NT2/D1 (cell line): ENCODE results near the gene HNRNPH1.
"Not testable (repeated sequence)": the region's sequence is repeated elsewhere in the genome, so short reads cannot be mapped to it uniquely, and the experiment has no call there.

Source experiments
- DNase-seq: peaks from one replicate; pipeline ENCODE4 v3.0.0-alpha.2; 2011; ENCODE audit warnings: low read depth, low spot score
- H3K27me3 ChIP-seq: 2 replicates; pipeline ENCODE4 v1.6.0; 2011; ENCODE audit warnings: mild to moderate bottlenecking; ENCODE audit not compliant: insufficient read length, insufficient read depth
- H3K36me3 ChIP-seq: 2 replicates; pipeline ENCODE4 v1.6.1; 2011; ENCODE audit warnings: mild to moderate bottlenecking, low read length, mixed read lengths; ENCODE audit not compliant: insufficient read depth, insufficient read length
- H3K4me1 ChIP-seq: 2 replicates; pipeline ENCODE4 v1.5.1; 2011; ENCODE audit not compliant: insufficient read depth, insufficient read length
- H3K4me3 ChIP-seq: 2 replicates; pipeline ENCODE4 v1.5.1; 2011; ENCODE audit warnings: low read depth; ENCODE audit not compliant: insufficient read length
- H3K9ac ChIP-seq: 2 replicates; pipeline ENCODE4 v1.6.0; 2011; ENCODE audit warnings: low read depth; ENCODE audit not compliant: insufficient read length
- H3K9me3 ChIP-seq: 2 replicates; pipeline ENCODE4 v1.5.1; 2011; ENCODE audit warnings: mild to moderate bottlenecking, low read length; ENCODE audit not compliant: insufficient read depth
- SUZ12 ChIP-seq: IDR thresholded peaks from 2 replicates; pipeline ENCODE4 v1.6.1; 2011; ENCODE audit not compliant: insufficient read length, insufficient read depth; ENCODE audit errors: extremely low read depth
- YY1 ChIP-seq: IDR thresholded peaks from 2 replicates; pipeline ENCODE4 v1.6.1; 2011; ENCODE audit not compliant: insufficient read length, insufficient read depth
- ZNF274 ChIP-seq: IDR thresholded peaks from 2 replicates; pipeline ENCODE4 v1.6.1; 2011; ENCODE audit warnings: mild to moderate bottlenecking, low read depth, low read length

Gene HNRNPH1, protein sequence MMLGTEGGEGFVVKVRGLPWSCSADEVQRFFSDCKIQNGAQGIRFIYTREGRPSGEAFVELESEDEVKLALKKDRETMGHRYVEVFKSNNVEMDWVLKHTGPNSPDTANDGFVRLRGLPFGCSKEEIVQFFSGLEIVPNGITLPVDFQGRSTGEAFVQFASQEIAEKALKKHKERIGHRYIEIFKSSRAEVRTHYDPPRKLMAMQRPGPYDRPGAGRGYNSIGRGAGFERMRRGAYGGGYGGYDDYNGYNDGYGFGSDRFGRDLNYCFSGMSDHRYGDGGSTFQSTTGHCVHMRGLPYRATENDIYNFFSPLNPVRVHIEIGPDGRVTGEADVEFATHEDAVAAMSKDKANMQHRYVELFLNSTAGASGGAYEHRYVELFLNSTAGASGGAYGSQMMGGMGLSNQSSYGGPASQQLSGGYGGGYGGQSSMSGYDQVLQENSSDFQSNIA

DNA sequence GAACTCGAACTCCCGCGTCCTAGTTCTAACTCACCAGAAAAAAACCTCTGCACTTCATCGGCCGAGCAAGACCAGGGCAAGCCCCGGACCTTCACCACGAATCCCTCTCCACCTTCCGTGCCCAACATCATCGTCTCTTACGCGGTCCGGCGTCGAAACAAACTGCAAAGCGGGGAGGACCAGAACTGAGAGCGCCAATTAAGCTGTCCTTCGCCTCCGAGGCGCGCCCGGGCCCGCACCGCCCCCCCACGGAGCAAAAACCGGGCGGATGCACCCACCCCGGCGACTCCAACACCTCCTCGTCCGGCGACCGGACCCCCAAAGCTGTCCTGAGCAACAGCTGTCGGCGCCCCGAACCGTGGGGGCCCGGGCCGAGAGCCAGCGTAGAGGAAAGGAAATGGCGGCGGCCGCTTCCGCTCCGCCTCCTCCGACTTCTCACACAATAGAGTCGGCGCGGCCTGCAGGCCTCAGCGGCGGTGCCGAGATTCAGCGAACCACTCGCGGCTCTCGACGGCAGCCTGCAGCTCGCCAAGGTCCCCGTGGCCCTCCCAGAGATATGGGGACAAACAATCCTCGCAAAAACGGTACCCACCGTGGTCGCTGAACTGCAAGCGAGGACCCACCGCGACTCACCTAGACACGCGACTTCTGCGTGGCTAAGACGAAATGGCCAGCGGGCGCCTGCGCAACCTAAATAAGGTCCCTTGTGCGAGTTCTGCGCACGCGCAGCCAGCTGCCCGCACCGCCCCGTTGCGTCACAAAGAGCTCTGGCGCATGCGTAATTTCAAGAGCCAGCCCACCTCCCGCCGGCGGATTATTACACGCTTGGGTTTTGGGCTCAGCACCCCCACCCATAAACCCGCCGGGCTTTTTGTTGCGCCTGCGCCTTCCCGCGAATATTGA lies at the start of gene HNRNPH1:
Gene HNRNPH1 (minus strand): TSS at position 669 of the 903 bp plus-strand sequence. CDS start 538 bp downstream, at position 131.
- no peak for TF ChIP-seq YY1
- TF ChIP-seq ZNF274 = no peak
- TF ChIP-seq SUZ12 = no peak
- peaks cover 5% of the 10 kb centered on the region for H3K4me1 ChIP-seq
- peak within 1 kb of the TSS; percentile 82 for H3K4me3 ChIP-seq

DNA sequence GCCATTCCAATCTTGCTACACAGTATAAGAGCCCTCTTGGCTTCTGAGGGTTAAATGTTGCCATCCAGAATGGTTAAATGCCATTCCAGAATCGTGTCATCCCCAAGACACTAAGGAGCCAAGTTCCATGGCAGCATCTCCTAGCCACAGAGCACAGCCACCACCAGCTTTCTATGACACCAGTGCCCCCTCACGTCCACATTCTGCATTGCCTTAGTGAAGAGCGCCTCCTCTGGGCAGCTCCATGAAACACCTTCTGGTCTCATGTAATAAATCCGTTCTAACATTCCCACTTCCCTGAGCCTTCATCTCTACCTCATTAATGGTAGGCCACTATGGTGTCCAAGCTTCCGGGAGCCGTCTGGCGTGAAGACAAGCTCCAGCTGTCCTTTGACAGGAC lies 44.9 kb upstream of the HNRNPH1 start:
- TF ChIP-seq YY1 (no peak), SUZ12 (no peak), ZNF274 (no peak)
- Histone ChIP-seq H3K36me3 (peaks cover 23% of the 10 kb centered on the region), H3K27me3 (no peaks in the 10 kb centered on the region), H3K4me3 (no peak overlapping the region), H3K9ac (no peak overlapping the region), H3K9me3 (no peaks in the 10 kb centered on the region), H3K4me1 (no peaks in the 10 kb centered on the region)
- peak; percentile 36 for DNase-seq

More for the DNA sequence above, at the start of gene HNRNPH1:
- no peaks in the 10 kb centered on the region for H3K27me3 ChIP-seq
- H3K9ac ChIP-seq = peak within 1 kb of the TSS; percentile 91
- H3K36me3 ChIP-seq = peaks cover 47% of the 10 kb centered on the region
- peak; percentile 85 for DNase-seq
- no peaks in the 10 kb centered on the region for H3K9me3 ChIP-seq

DNA sequence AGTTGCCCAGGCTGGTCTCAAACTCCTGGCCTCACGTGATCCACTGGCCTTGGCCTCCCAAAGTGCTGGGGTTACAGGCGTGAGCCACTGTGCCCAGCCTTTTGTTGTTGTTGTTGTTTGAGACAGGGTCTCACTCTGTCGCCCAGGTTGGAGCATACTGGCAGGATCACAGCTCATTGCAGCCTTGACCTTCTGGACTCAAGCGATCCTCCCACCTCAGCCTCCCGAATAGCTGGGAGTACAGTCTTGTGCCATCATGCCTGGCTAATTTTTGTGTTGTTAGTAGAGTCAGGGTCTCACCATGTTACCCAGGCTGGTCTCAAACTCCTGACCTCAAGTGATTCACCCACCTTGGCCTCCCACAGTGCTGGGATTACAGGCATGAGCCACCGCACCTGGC lies 38.2 kb upstream of the HNRNPH1 start:
- not testable (repeated sequence) for H3K27me3 ChIP-seq, H3K9me3 ChIP-seq, H3K4me1 ChIP-seq, H3K4me3 ChIP-seq, DNase-seq, H3K9ac ChIP-seq
- H3K36me3 ChIP-seq = peaks cover 15% of the 10 kb centered on the region

DNA sequence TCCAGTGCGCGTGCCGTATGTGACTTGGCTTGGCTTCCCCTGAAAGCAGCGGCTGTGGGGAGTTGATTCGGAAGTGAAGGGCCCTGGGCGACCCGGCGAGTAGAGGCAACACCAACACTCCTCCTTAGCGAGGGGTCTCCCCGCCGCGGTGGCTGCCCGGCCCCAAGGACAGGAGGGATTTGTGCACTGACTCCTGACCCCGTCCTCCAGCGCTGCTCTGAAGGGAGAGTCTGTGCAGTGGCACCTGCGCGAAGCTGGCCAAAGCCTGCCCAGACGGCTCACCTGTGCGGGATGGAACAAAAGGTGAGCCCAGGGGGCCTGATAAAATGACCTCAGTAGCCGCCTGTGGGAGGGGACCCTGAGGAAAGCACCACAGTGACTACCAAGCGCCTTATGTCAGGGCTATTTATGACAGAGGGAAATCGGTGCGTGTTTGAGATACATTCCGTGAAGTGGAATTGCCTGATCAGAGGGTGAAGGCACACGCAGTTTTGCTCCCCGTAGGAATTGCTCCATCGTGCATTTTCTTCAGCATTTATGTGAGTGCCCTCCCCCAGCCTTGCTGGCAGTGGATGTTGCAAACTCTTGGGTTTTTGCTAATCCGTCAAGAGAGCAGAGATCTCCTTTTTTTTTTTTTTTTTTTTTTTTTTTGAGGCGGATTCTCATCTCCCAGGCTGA lies 34.8 kb upstream of the HNRNPH1 start:
- not testable (repeated sequence) for H3K9me3 ChIP-seq, H3K27me3 ChIP-seq, H3K4me1 ChIP-seq, H3K36me3 ChIP-seq, DNase-seq, H3K9ac ChIP-seq
- H3K4me3 ChIP-seq = peak overlapping the region; percentile 31

DNA sequence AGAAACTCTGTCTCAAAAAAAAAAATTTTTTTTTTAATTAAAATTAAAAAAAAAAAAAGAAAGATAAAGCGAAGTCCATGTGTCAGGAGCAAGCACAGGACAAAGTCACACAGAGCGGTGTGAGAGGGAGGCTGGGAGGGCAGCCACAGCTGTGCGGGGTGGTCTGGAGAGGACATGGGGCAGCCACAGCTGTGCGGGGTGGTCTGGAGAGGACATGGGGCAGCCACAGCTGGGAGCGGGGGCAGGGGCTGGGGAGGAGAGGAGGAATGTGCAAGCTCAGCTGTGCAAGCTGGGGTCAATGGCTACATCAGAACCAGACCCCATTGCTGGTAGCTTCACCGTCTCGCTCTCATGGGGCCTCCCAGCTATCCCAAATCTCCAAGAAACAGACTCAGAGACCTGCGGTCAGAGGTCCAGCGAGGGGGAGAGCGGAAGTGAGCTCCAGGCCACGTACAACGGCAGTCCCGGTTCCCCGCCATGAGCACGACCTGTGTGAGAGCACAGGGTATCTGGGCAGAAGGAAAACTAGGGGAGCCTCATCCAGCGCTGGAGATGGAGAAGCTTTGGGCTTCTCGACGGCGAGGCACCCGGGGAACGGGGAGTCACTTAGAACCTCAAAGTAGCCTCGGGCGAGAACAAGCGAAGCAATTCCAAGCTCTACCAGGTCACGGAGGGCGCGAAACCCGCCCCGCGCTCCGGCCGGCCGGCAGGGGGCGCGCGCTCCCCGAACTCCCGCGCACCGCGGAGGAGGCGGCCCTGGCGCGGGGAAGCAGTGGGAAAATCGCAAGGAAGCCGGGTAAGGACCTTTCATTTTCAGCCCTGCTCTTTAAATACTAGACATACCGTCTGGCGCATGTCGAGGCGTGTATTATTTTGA lies 34.1 kb upstream of the HNRNPH1 start:
- H3K4me1 ChIP-seq, H3K27me3 ChIP-seq, DNase-seq, H3K9me3 ChIP-seq, H3K36me3 ChIP-seq, H3K9ac ChIP-seq, H3K4me3 ChIP-seq: not testable (repeated sequence)

DNA sequence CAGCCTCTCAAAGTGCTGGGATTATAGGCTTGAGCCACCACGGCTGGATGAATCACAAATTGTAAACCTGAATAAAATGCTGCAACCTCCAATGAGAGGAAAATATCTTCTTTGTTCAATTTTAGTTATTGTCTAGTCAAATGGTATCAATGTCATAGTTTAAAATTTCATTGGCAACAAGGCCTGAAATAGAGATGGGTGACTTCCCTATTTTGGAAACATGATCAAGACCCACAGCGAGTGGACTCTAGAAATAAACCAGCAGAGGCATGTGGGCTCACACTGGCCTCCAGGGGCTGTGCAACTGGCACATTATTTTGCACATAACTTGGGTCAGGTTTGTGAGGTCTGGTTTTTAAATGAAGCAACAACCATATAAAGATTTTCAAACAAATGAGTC lies 29.7 kb upstream of the HNRNPH1 start:
- not testable (repeated sequence) for H3K27me3 ChIP-seq, DNase-seq, H3K9me3 ChIP-seq, H3K9ac ChIP-seq, H3K4me3 ChIP-seq, H3K36me3 ChIP-seq, H3K4me1 ChIP-seq

DNA sequence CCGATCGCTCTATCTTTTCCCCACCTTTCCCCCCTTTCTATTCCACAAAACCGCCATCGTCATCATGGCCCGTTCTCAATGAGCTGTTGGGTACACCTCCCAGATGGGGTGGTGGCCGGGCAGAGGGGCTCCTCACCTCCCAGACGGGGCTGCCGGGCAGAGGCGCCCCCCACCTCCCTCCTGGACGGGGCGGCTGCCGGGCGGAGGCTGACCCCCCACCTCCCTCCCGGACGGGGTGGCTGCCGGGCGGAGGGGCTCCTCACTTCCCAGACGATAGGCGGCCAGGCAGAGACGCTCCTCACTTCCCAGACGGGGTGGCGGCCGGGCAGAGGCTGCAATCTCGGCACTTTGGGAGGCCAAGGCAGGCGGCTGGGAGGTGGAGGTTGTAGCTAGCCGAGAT lies 26.8 kb upstream of the HNRNPH1 start:
- H3K36me3 ChIP-seq, H3K27me3 ChIP-seq, DNase-seq, H3K9me3 ChIP-seq, H3K4me1 ChIP-seq, H3K9ac ChIP-seq, H3K4me3 ChIP-seq: not testable (repeated sequence)

DNA sequence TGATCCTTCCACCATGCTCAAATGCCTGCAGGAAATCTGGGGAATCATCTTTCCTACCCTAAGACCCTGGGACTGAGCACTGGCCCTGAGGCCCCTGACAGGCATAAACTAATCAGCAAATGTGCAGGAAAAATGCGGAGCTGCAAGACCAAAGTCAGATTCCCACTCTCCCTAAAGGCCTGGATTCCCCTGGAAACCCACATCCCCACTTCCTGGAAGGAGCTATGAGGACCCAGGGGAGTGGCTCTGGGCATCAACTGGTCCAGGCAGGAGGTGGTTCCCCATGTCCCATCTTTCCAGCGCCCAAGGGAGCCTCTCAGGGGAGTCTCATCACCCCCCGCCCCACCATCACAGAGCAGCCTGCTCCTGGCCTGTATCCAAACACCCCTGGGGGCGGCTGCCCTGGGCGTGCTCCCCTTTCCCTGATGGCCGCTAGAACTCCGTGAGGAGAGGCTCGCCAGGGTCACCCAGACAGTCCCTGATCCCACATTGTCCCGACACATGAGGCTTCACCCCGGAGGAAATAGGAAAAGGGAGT lies 25.8 kb upstream of the HNRNPH1 start:
- DNase-seq, H3K4me1 ChIP-seq, H3K4me3 ChIP-seq, H3K27me3 ChIP-seq, H3K9ac ChIP-seq, H3K9me3 ChIP-seq, H3K36me3 ChIP-seq: not testable (repeated sequence)
